WERI-Rb-1 (cell line): Measurements from ENCODE around the gene CDH2.

Experiments
- DNase-seq: peaks from one replicate; pipeline ENCODE4 v3.0.0-alpha.2; 2020
- H3K27ac ChIP-seq: fragments of 250-450 bp; sonication (Bioruptor Pico); 2 replicates; pipeline ENCODE4 v1.5.1; 2020; ENCODE audit warnings: mild to moderate bottlenecking, moderate library complexity
- H3K27me3 ChIP-seq: fragments of 250-450 bp; sonication (Bioruptor Pico); 2 replicates; pipeline ENCODE4 v1.5.1; 2021; ENCODE audit warnings: mild to moderate bottlenecking, low read depth, moderate library complexity; ENCODE audit not compliant: insufficient read depth, severe bottlenecking
- H3K36me3 ChIP-seq: fragments of 250-450 bp; sonication (Bioruptor Pico); 2 replicates; pipeline ENCODE4 v1.5.1; 2020; ENCODE audit warnings: mild to moderate bottlenecking, moderate library complexity
- H3K4me3 ChIP-seq: 2 replicates; pipeline ENCODE4 v1.5.1; 2011; ENCODE audit warnings: low read depth, mild to moderate bottlenecking, control low read depth, low read length
- H3K9me3 ChIP-seq: fragments of 250-450 bp; sonication (Bioruptor Pico); 2 replicates; pipeline ENCODE4 v1.5.1; 2021; ENCODE audit warnings: mild to moderate bottlenecking, moderate library complexity; ENCODE audit not compliant: severe bottlenecking
- CTCF ChIP-seq: IDR thresholded peaks from 2 replicates; pipeline ENCODE4 v1.5.1; 2011; ENCODE audit warnings: low read depth, mild to moderate bottlenecking, control low read depth, inconsistent platforms, low read length

CDH2 gene

GRCh38 chr18:28124131-28125029 is 52.5 kb downstream of the CDH2 start:
- H3K9me3 ChIP-seq = no peaks in the 10 kb centered on the region
- no peak for DNase-seq
- no peaks in the 10 kb centered on the region for H3K27me3 ChIP-seq
- H3K27ac ChIP-seq = no peak overlapping the region
- no peak overlapping the region for H3K4me3 ChIP-seq
- H3K36me3 ChIP-seq = peaks cover 4% of the 10 kb centered on the region; the same call in 1 of the 2 replicates
- TF ChIP-seq CTCF = no peak

GRCh38 chr18:28123401-28124030 is 53.4 kb downstream of the CDH2 start:
- H3K27ac ChIP-seq = no peak overlapping the region
- no peak for DNase-seq
- H3K36me3 ChIP-seq = peaks cover 4% of the 10 kb centered on the region; the same call in 1 of the 2 replicates
- no peak for TF ChIP-seq CTCF
- H3K4me3 ChIP-seq = no peak overlapping the region
- no peaks in the 10 kb centered on the region for H3K9me3 ChIP-seq
- H3K27me3 ChIP-seq = no peaks in the 10 kb centered on the region

- H3K36me3 ChIP-seq = peaks cover 4% of the 10 kb centered on the region; the same call in 1 of the 2 replicates
- no peak overlapping the region for H3K27ac ChIP-seq
- no peak for TF ChIP-seq CTCF
- DNase-seq = no peak
- no peaks in the 10 kb centered on the region for H3K27me3 ChIP-seq
- H3K4me3 ChIP-seq = no peak overlapping the region
- no peaks in the 10 kb centered on the region for H3K9me3 ChIP-seq
These were observed 56.0 kb downstream of the CDH2 start for GRCh38 chr18:28120828-28121515.

GRCh38 chr18:28116461-28116860 is 60.5 kb downstream of the CDH2 start:
- DNase-seq = no peak

GRCh38 chr18:28115149-28115550 is 61.8 kb downstream of the CDH2 start:
- no peak overlapping the region for H3K27ac ChIP-seq
- no peak overlapping the region for H3K4me3 ChIP-seq
- H3K9me3 ChIP-seq = no peaks in the 10 kb centered on the region
- no peaks in the 10 kb centered on the region for H3K36me3 ChIP-seq
- no peak for TF ChIP-seq CTCF
- DNase-seq = no peak
- no peaks in the 10 kb centered on the region for H3K27me3 ChIP-seq

More at GRCh38 chr18:28116461-28116860, 60.5 kb downstream of the CDH2 start:
- H3K4me3 ChIP-seq = no peak overlapping the region
- no peak for TF ChIP-seq CTCF
- H3K36me3 ChIP-seq = no peaks in the 10 kb centered on the region
- H3K27ac ChIP-seq = no peak overlapping the region
- no peaks in the 10 kb centered on the region for H3K9me3 ChIP-seq
- no peaks in the 10 kb centered on the region for H3K27me3 ChIP-seq
